Muscle of leg (tissue), 11 donors: ENCODE measurements around the gene PCCA. TPM values are rescaled to one million over a fixed set of nuclear protein-coding genes. Genes with fewer than 3 reads are reported as not detected.

Experiments
- DNase-seq: peaks from one replicate; pipeline ENCODE4 v3.0.0; 2013
- H3K27ac ChIP-seq: one replicate; pipeline ENCODE4 v1.5.1; 2013; ENCODE audit warnings: mild to moderate bottlenecking, low read length, control low read depth
- H3K27me3 ChIP-seq: one replicate; pipeline ENCODE4 v1.6.1; 2013; ENCODE audit warnings: low read length; ENCODE audit not compliant: control insufficient read depth, insufficient read depth
- H3K36me3 ChIP-seq: one replicate; pipeline ENCODE4 v1.6.1; 2013; ENCODE audit warnings: low read length; ENCODE audit not compliant: control insufficient read depth, insufficient read depth
- H3K4me1 ChIP-seq: one replicate; pipeline ENCODE4 v1.6.1; 2013; ENCODE audit warnings: low read length; ENCODE audit not compliant: control insufficient read depth, insufficient read depth
- H3K4me3 ChIP-seq: one replicate; pipeline ENCODE4 v1.5.1; 2013; ENCODE audit warnings: low read length, control low read depth
- H3K9me3 ChIP-seq: replicated peaks from 2 replicates; pipeline ENCODE4 v1.6.1; 2013; ENCODE audit warnings: low read depth, low read length; ENCODE audit not compliant: control insufficient read depth
- WGBS: methylation state at CpG from one replicate; pipeline ENCODE4 v1.1.5; 2013; ENCODE audit warnings: missing lambda C conversion rate; ENCODE audit not compliant: insufficient coverage; 5-methylcytosine and 5-hydroxymethylcytosine counted together
- polyA plus RNA-seq, 8 donors: library from polyadenylated mRNA; unstranded; fragments of 120-200 nt; gene quantifications; one replicate each; pipeline versions ENCODE4 v1.2.1 to v1.2.3, GENCODE V29; 2013; ENCODE audit warnings: inconsistent platforms in 1 of 8, low replicate concordance in 1 of 8; ENCODE audit not compliant: insufficient read length in 8 of 8, insufficient read depth in 1 of 8
- total RNA-seq: library from RNA; stranded (reverse); fragments of 120-200 nt; gene quantifications from one replicate; pipeline ENCODE4 v1.2.4, GENCODE V29; 2013

Gene PCCA
- total and polyA plus RNA-seq, 9 donors, result 23.9 to 35.5 (median 29.5) TPM

DNA sequence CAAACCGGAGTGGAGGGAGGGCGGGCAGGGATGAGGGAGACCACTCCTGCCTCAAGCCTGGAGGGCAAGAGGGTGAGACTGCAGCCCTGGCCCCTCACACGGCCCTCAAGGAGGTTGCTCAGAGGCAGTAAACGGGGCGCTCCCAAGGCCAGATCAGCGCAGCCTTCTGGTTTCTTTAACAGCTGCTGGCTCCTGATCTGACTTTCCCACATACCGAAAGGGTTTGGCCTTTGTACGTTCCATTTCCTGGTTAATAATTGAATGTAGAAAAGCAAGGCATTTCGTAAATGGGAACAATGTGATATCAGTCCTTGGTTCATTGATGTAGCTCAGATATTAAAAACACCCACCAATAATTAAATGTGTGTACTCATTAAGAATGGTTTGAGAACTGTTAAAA, 428.2 kb downstream of the PCCA start:
- Histone ChIP-seq H3K4me1 (peaks cover 9% of the 10 kb centered on the region), H3K36me3 (peaks cover 3% of the 10 kb centered on the region), H3K27ac (no peak overlapping the region), H3K27me3 (no peaks in the 10 kb centered on the region), H3K9me3 (no peaks in the 10 kb centered on the region), H3K4me3 (no peak overlapping the region)
- 68% methylated on average over 5 of the region's 9 CpGs for WGBS
- no peak for DNase-seq

DNA sequence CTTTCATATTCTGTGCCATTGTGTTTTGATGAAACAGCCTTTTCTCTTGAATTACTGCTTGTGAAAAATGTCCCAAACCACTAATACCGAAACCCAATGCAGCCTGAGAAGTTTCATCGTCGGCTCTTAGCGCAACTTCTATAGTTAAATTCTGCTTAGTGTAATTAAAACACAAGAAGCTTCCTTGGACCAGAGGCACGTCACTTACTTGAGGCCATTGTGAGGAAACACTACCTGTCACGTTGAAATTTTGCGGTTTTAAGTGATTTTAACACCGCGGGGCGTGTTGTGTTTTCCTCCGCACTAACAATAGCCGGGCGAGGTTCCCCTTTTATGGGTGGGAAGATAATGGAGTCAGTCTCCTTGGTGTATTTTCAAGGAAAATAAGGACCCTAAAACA, 428.8 kb downstream of the PCCA start:
- WGBS, result 40% methylated on average over 1 of the region's 13 CpGs
- H3K27ac ChIP-seq, result no peak overlapping the region
- peaks cover 9% of the 10 kb centered on the region for H3K4me1 ChIP-seq
- H3K36me3 ChIP-seq, result peaks cover 3% of the 10 kb centered on the region
- no peak overlapping the region for H3K4me3 ChIP-seq
- H3K9me3 ChIP-seq, result no peaks in the 10 kb centered on the region
- no peak for DNase-seq
- no peaks in the 10 kb centered on the region for H3K27me3 ChIP-seq

DNA sequence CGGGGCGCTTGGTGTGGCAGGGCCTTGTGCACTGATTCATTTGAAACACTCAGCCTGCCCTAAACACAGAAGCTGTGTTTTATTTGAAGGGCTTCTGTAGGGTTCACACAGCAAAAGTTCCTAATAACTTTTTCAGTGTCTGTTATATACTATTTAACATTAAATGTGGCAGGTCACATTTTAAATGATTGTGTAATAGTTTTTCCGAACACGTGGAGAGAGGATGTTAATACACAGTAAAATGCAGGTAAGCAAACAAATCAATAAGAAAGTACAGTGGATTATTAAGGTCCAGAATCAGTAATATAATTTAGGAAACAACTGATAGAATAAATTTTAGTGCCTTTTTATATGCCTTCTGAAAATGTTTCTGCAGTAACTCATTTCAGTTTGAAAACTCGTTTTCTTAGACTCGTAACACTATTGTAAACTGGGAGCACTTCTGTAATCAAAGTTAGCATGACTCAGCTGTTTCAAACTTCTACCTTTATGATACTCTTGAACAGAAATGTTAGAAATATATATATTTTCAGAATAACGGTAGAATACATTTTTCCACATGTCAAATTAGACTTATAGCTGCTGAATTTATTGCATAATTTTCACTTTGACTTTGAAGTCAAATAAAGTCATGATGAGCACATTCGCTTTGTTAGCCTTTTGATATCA, 429.6 kb downstream of the PCCA start:
- DNase-seq, result no peak
- H3K27me3 ChIP-seq, result no peaks in the 10 kb centered on the region

DNA sequence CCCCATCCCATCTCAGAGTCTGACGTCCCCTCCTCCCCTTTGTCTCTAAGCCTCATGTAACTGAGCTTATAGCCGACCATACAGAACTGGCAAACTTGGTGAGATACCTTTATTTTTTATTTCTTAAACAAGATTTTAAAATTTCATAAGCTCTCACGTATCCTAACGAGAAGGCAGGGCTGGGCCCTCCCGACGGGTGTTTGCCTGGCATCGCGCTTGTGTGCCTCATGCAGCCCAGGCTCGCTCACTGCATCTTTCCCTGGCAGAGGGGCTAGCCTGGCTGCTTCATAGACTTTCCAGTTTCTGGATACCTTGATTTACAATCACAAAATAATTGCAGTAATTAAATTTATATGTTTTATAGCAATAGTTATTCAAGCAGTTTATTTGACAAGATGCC, 430.7 kb downstream of the PCCA start:
- WGBS, result 96% methylated on average over 4 of the region's 9 CpGs

More for the DNA sequence above, 429.6 kb downstream of the PCCA start:
- Histone ChIP-seq H3K4me1 (peaks cover 12% of the 10 kb centered on the region), H3K36me3 (peaks cover 3% of the 10 kb centered on the region), H3K27ac (no peak overlapping the region), H3K9me3 (no peaks in the 10 kb centered on the region), H3K4me3 (no peak overlapping the region)
- WGBS, result no CpG with 5 or more reads among the region's 8 CpGs

DNA sequence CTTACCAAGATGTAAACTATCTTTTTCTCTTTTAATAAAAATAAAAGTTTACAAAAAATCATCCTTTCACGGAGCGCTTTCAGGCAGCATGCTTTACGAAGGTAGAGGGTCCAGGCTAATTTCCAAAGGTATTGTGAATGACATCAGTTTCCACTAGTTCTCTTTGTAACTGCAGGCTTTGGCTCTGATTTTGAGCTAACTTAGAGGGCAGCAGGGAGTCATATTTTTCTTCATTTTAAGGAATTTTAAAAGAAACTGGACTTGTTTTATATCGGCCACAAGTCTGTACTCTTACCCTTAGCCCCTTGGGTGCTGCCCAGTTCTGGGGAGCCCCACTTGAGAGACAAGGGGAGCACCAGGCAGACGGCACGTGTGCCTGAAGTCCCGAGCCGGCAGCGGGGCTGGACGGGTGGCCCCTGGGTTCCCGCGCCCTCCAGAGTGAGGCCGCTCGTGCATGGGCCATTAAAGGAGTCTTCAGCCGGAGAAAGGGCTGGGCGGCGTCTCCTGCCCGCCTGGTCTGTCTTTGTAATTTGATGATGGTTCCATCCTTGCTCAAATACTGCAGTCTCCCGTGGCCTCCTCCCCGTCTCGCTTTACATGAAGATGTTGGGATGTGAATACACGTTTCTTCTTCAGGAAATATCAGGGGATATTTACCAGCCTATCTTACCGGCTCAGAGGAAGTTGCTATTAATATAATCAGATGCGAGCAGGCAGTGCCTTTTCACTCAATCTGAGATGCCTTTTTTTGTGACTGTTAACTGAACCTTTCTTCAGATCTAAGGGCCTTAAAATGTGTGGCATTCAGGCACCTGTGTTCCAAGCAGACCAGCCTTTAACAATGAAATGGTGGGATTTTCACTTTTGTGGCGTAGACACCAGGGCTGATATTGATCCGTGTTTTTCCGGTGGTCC, 432.3 kb downstream of the PCCA start:
- Histone ChIP-seq H3K4me1 (peaks cover 12% of the 10 kb centered on the region), H3K4me3 (no peak overlapping the region), H3K9me3 (no peaks in the 10 kb centered on the region), H3K27ac (no peak overlapping the region), H3K36me3 (peaks cover 13% of the 10 kb centered on the region), H3K27me3 (no peaks in the 10 kb centered on the region)
- DNase-seq, result no peak
- WGBS, result 24% methylated on average over 15 of the region's 27 CpGs

More for the DNA sequence above, 430.7 kb downstream of the PCCA start:
- peaks cover 12% of the 10 kb centered on the region for H3K4me1 ChIP-seq
- no peak overlapping the region for H3K27ac ChIP-seq
- no peak overlapping the region for H3K4me3 ChIP-seq
- no peaks in the 10 kb centered on the region for H3K27me3 ChIP-seq
- H3K36me3 ChIP-seq, result peaks cover 9% of the 10 kb centered on the region
- no peaks in the 10 kb centered on the region for H3K9me3 ChIP-seq
- DNase-seq, result no peak

DNA sequence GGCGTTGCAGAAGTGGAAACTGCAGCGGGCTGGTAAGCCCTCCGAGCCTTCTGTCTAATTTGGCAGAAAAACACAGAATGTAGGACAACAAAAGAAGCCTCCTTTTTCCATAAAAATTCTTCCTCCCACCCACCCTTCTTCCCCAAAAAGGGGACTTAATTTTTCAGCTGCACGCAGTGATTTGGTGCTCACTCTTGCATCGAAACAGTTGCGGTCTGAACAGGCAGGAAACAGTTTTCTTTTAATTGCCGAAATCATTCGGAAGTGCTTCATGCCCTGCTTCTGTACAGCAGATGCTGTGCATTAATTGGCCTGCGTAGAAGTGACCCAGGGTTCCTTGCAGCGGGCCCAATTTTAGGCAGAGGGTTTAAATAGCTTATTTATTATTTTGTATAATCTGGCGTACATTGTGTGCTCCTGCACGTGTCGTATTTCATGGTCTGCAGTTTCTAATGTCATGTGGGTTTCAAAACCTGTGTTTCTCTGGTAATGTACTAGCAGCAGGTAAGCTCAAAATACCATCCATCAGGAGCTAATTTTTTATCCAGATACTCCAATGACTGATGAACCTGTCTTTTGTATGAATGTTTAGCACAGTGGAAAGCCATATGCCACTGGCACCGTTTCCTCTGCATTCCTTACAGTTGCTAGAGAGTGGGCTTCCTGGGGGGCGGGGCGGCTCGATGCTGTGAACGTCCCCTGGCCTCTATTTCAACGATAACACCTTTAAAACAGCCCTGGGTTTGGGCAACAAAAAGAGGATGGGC, 433.1 kb downstream of the PCCA start:
- H3K36me3 ChIP-seq, result peaks cover 18% of the 10 kb centered on the region
- no peaks in the 10 kb centered on the region for H3K27me3 ChIP-seq
- H3K4me3 ChIP-seq, result no peak overlapping the region
- no peak overlapping the region for H3K27ac ChIP-seq
- H3K9me3 ChIP-seq, result no peaks in the 10 kb centered on the region
- 58% methylated on average over 15 of the region's 19 CpGs for WGBS
- no peak for DNase-seq
- H3K4me1 ChIP-seq, result peaks cover 12% of the 10 kb centered on the region

DNA sequence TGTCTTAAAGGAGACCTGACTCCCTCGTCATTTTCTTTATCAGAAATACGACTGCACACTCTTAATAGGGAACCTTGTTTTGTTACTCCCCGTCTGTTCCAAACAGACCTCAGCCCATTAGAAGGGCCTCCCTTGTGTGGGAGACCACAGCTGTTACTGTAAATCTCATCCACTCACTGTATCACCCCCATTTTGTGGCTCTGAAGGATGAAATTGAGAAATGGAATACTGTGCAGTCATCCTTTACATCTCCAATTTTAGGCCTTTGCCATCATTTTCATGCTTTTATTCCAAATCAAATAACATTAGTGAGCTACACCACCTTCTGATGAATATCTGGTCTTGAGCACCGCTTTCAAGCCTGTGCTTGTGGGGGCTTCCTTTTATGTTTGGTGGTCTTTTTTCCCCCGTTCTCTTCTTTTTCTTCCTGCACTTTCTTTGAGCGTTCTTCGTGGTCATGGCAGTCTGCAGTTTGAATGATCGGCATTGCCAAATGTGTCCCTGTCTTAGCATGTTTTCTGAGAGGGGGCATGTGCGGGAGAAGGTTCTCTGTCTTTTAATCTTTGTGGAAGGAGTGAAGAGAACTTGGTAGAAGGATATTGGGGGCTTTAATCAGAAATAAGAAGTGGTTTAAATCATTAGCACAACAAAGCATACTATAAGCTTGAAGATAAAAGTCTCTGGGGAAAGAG, 433.9 kb downstream of the PCCA start:
- no peak for DNase-seq
- Histone ChIP-seq H3K27me3 (no peaks in the 10 kb centered on the region), H3K27ac (no peak overlapping the region), H3K36me3 (peaks cover 21% of the 10 kb centered on the region), H3K4me1 (peaks cover 12% of the 10 kb centered on the region), H3K9me3 (no peaks in the 10 kb centered on the region), H3K4me3 (no peak overlapping the region)
- WGBS, result 93% methylated on average over 3 of the region's 9 CpGs

DNA sequence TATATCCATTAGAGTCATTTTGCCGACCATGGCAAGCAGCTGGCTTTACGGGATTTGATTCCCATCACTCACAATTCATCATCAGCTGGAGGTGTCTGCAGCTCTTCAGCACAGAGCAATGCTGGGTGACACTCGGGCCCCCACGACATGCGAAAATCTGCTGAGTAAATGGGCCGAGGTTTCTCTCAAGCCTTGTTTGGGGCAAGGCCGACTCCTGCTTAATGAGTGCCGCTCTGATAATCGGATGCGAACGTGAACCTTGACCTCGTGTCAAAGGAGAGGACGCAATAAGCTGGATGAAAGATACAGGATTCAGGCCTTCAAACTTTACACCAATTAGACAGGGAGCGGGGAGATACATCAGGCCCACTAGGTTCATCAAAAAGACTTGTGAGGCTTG, 434.5 kb downstream of the PCCA start:
- WGBS, result 85% methylated on average over 13 of the region's 14 CpGs
- Histone ChIP-seq H3K36me3 (peaks cover 24% of the 10 kb centered on the region), H3K27ac (no peak overlapping the region), H3K27me3 (no peaks in the 10 kb centered on the region), H3K4me3 (no peak overlapping the region), H3K4me1 (peaks cover 12% of the 10 kb centered on the region), H3K9me3 (no peaks in the 10 kb centered on the region)
- no peak for DNase-seq

DNA sequence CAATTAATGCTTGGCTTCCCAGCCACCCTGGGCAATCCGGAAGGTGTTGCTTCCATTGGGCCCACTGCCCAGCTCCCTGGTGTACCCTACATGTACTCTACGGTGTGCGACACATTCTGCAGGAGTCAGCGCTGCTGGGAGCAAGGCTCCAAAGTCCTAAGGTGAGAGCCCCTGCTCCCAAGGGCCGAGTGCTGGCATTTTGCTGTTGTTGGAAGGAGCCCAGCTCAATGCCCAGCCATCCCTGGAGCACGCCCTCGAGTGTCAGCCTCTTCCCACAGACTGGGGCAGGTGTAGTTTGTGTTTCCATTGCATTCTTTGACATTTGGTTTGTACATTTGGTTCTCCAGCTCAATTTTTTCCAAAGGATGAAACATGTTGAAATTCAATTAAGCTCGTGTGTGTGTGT, 435.1 kb downstream of the PCCA start:
- H3K4me1 ChIP-seq, result peaks cover 12% of the 10 kb centered on the region
- no peak for DNase-seq
- no peak overlapping the region for H3K27ac ChIP-seq
- H3K4me3 ChIP-seq, result no peak overlapping the region
- no peaks in the 10 kb centered on the region for H3K9me3 ChIP-seq
- H3K27me3 ChIP-seq, result no peaks in the 10 kb centered on the region
- H3K36me3 ChIP-seq, result peaks cover 25% of the 10 kb centered on the region
- 85% methylated on average over 5 of the region's 8 CpGs for WGBS
